Heart left ventricle (tissue), 13 donors: Measurements from ENCODE around the gene STAB1.

Experiments used
- CTCF ChIP-seq, 12 donors: fragments of 200-600 bp; sonication (generic) in 4 of 12; IDR thresholded peaks; one replicate each; pipeline versions ENCODE4 v1.5.0 to v1.8.0; 2018 to 2022; ENCODE audit warnings: antibody characterized with exemption in 12 of 12, mild to moderate bottlenecking in 5 of 12
- POLR2A ChIP-seq, 2 donors: fragments of 450-650 bp; IDR thresholded peaks; one replicate each; pipeline ENCODE4 v1.6.1; 2017; ENCODE audit warnings: antibody characterized with exemption in 2 of 2, mild to moderate bottlenecking in 2 of 2, moderate library complexity in 2 of 2
- donor health status: ischemic (EF 13 %, LVEDD 7.1; RV severe dilation, severe dysfunction).
- donor health status: DM: no; HTN: yes; CAD: no.
- donor health status: DM: no; HTN: no; CAD: no.
- donor health status: ischemic (EF 25% LVEDD 6.9; RV normal size, moderate dysfunction).
- donor health status: ischemic (EF 25% LVEDD 5.7; RV mildly dilated, moderate dysfunction).
- donor health status: ischemic (EF 35%, LVEDD 5.7; RV mildly dilated, moderate dysfunction).
- donor health status: nonischemic (EF 11% LVEDD 7.7; RV severe dilation, severe dysfunction).
- donor health status: DM: yes; HTN: yes; CAD: no.
- donor health status: PGD.
- donor health status: ischemic (EF 29% LVEDD 5.4; RV normal size, mild dysfunction).
- donor health status: nonischemic (EF 23%, LVEDD 6.1; RV moderate dilation, normal function).

GRCh38 chr3:52495777-52496602, 852 bp downstream of the STAB1 start:
- TF ChIP-seq CTCF (IDR thresholded peaks at IDR 0.05) (no peak), POLR2A (IDR thresholded peaks at IDR 0.05) (no peak)
